Glutamatergic neuron (in vitro differentiated cells): ENCODE measurements around the gene PPP1R12C. TPM values are rescaled to one million over a fixed set of nuclear protein-coding genes. Genes with fewer than 3 reads are reported as not detected.
A peak's percentile ranks its signal among the peaks of the same experiment; 100 is the strongest.

Experiments used
- DNase-seq: peaks from one replicate; pipeline ENCODE4 v3.0.0; 2022
- H3K27ac Mint-ChIP-seq: one replicate; pipeline ENCODE4 v1.8.0; 2020; ENCODE audit warnings: mild to moderate bottlenecking, mixed read lengths, inconsistent platforms; ENCODE audit not compliant: unreplicated experiment
- H3K27me3 Mint-ChIP-seq: one replicate; pipeline ENCODE4 v1.8.0; 2020; ENCODE audit warnings: mild to moderate bottlenecking, moderate library complexity, mixed read lengths, inconsistent platforms; ENCODE audit not compliant: unreplicated experiment
- H3K36me3 Mint-ChIP-seq: one replicate; pipeline ENCODE4 v1.8.0; 2020; ENCODE audit warnings: mild to moderate bottlenecking, mixed read lengths, inconsistent platforms; ENCODE audit not compliant: unreplicated experiment
- H3K4me1 Mint-ChIP-seq: one replicate; pipeline ENCODE4 v1.8.0; 2020; ENCODE audit warnings: mild to moderate bottlenecking, low read depth, mixed read lengths, inconsistent platforms; ENCODE audit not compliant: unreplicated experiment
- H3K4me3 Mint-ChIP-seq: one replicate; pipeline ENCODE4 v1.8.0; 2020; ENCODE audit warnings: mild to moderate bottlenecking, mixed read lengths, inconsistent platforms; ENCODE audit not compliant: unreplicated experiment
- H3K9me3 Mint-ChIP-seq: one replicate; pipeline ENCODE4 v1.8.0; 2020; ENCODE audit warnings: mild to moderate bottlenecking, moderate library complexity, mixed read lengths, inconsistent platforms; ENCODE audit not compliant: unreplicated experiment
- CTCF ChIP-seq: fragments of 200-600 bp; sonication (generic); IDR thresholded peaks from one replicate; pipeline ENCODE4 v1.5.0; 2021; ENCODE audit not compliant: partially characterized antibody, unreplicated experiment
- total RNA-seq: library from RNA; stranded (reverse); fragmentation: NEBNext Ultra II Directional; extraction: Animal tissue kit (Norgen Biotek cat#: 25700); gene quantifications from one replicate; pipeline ENCODE4 v1.2.1, GENCODE V29; 2021; ENCODE audit not compliant: unreplicated experiment

Gene PPP1R12C
- total RNA-seq, 1 donor from 2014 or later, result 150 TPM

DNA sequence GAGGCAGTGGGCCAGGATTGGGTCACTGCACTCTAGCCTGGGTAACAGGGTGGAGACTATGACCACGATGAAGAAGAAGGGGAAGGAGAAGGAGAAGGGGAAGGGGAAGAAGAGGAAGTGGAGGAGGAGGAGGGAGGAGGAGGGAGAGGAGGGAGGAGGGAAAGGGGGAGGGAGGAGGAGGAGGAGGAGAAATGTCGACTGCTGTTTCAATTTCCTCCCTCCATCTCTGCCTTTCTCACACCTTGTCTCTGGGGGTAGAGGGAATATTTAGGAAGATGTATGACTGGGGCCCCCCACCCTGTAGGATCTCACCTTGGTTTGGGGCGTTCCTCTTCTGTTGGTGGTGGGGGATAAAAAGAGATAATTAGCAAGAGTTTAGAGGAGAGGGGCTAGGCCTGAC, 27.8 kb upstream of the PPP1R12C start:
- Mint-ChIP-seq H3K27ac (no peak overlapping the region), H3K4me1 (peaks cover 7% of the 10 kb centered on the region), H3K9me3 (peaks cover 4% of the 10 kb centered on the region), H3K36me3 (peaks cover 2% of the 10 kb centered on the region), H3K4me3 (no peak overlapping the region), H3K27me3 (peaks cover 12% of the 10 kb centered on the region)
- no peak for DNase-seq
- no peak for TF ChIP-seq CTCF

DNA sequence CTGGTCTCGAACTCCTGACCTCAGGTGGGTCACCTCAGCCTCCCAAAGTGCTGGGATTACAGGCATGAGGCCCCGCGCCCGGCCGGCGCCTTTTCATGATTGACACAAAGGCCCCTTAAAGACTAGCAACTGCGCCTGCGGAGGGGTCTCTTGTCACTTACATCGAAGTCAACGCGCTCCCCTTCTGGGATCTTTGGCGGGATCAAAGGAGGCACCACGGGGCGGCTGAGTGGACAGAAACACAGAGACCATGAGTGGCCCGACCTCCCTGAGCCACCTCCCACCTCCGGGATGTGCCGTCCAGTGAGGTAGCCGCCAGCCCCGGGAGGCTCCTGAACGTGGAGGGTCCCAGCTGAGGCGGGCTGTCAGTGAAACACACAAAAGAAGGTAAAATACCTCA, 24.3 kb upstream of the PPP1R12C start:
- Mint-ChIP-seq H3K9me3 (no peaks in the 10 kb centered on the region), H3K27ac (no peak overlapping the region), H3K27me3 (peaks cover 7% of the 10 kb centered on the region), H3K4me1 (peaks cover 2% of the 10 kb centered on the region), H3K4me3 (no peak overlapping the region), H3K36me3 (no peaks in the 10 kb centered on the region)
- no peak for TF ChIP-seq CTCF
- peak; percentile 28 for DNase-seq

DNA sequence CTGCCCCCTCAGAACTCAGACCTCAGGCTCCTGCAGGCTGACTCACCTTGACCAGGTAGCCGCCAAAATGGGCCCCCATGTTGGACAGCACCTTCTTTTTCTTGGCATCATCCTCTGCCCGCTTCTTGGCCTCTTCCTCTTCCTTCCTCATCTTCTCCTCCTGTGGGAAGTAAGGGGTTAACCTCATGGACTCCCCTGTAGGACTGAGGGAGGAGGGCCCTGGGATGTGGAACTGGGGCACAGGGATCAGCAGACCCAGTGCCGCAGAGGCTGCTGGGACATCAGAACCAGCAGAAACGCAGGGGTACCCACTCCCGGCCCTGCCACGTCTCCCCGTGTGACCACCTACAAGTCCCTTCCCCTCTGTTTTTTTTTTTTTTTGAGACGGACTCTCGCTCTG, 20.5 kb upstream of the PPP1R12C start:
- no peak for DNase-seq
- no peaks in the 10 kb centered on the region for H3K36me3 Mint-ChIP-seq
- no peak overlapping the region for H3K27ac Mint-ChIP-seq
- peaks cover 2% of the 10 kb centered on the region for H3K9me3 Mint-ChIP-seq
- no peak for TF ChIP-seq CTCF
- peaks cover 1% of the 10 kb centered on the region for H3K27me3 Mint-ChIP-seq
- H3K4me3 Mint-ChIP-seq, result no peak overlapping the region
- H3K4me1 Mint-ChIP-seq, result peaks cover 2% of the 10 kb centered on the region

DNA sequence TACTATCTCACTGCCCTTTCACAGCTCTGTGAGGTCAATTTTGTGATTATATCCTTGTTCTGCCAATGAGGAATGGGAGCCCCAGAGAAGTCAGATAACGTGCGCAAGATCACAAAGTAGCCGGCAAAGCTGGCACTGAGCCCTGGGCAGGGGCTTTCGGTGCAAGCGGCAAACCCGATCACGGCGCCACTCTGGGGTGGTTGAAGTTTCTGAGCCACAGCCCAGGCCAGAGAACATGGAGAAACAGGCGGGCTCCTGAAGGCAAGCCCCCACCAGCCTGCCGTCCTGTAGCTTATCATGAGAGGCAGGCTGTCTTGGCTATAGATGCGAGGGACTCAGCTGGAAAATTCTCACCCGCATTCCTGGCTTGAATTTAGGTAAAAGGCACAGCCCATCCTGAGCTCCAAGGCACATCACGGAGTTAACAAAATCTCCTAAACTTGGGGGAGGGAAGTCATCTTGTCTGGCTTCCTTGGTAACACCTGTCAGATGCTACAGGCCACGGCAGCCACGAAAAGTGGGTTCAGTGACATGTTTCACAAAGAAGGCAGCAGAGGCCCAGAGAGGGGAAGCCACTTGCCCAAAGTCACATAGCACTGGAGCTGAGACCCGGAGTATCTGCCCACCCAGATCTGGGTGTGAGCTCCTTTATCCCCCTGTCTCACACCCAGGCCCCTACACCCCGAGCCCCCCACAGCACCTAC, 19.1 kb upstream of the PPP1R12C start:
- Mint-ChIP-seq H3K4me1 (peaks cover 2% of the 10 kb centered on the region), H3K36me3 (no peaks in the 10 kb centered on the region), H3K9me3 (peaks cover 2% of the 10 kb centered on the region), H3K27ac (no peak overlapping the region), H3K27me3 (peaks cover 1% of the 10 kb centered on the region), H3K4me3 (no peak overlapping the region)
- TF ChIP-seq CTCF, result no peak
- DNase-seq, result no peak

GRCh38 chr19:55134736-55135135, 17.3 kb upstream of the PPP1R12C start:
- no peaks in the 10 kb centered on the region for H3K4me1 Mint-ChIP-seq
- peaks cover 1% of the 10 kb centered on the region for H3K27me3 Mint-ChIP-seq
- no peak for TF ChIP-seq CTCF
- H3K4me3 Mint-ChIP-seq, result no peak overlapping the region
- H3K9me3 Mint-ChIP-seq, result peaks cover 3% of the 10 kb centered on the region
- H3K27ac Mint-ChIP-seq, result peak overlapping the region; percentile 38
- no peaks in the 10 kb centered on the region for H3K36me3 Mint-ChIP-seq
- DNase-seq, result no peak
